ENCODE measurements around the gene GNPAT. TPM values are rescaled to one million over a fixed set of nuclear protein-coding genes. Genes with fewer than 3 reads are reported as not detected.
"Not testable (repeated sequence)": the region's sequence is repeated elsewhere in the genome, so short reads cannot be mapped to it uniquely, and the experiment has no call there.

Gene GNPAT
- total RNA-seq, 1 experiment from 2014 or later, result 21.8 TPM

- POLR2A ChIA-PET (ENCODE audit: unreplicated experiment), result no interaction called here
- CTCF ChIA-PET, result no interaction called here
Measured at GRCh38 chr1:231209531-231209930, 31.5 kb upstream of the GNPAT start.

GRCh38 chr1:231210126-231210525 lies 30.9 kb upstream of the GNPAT start:
- intact Hi-C loops (cut with micrococcal nuclease; ENCODE audit: unreplicated experiment), result loop anchor here (5.0 to 10.0 kb wide), 3 partner anchors 298 to 392 kb away; partner anchors contain the start of gene C1orf198
- Histone ChIP-seq H3K9me2 (ENCODE audit: insufficient read depth) (no peaks in the 10 kb centered on the region), H3K27ac (no peak overlapping the region), H3K27me3 (ENCODE audit: insufficient read depth, low read depth) (peaks cover 29% of the 10 kb centered on the region), H3K36me3 (ENCODE audit: low read depth) (no peaks in the 10 kb centered on the region), H3K4me3 (no peak overlapping the region), H4K20me1 (ENCODE audit: insufficient read depth) (no peaks in the 10 kb centered on the region), H3K4me2 (no peak overlapping the region), H2AFZ (no peak overlapping the region), H3K4me1 (replicated peaks; ENCODE audit: insufficient read depth) (no peaks in the 10 kb centered on the region), H3F3A (ENCODE audit: insufficient read depth, low read depth) (no peaks in the 10 kb centered on the region), H3K79me2 (ENCODE audit: low read depth) (no peaks in the 10 kb centered on the region), H3K9me3 (ENCODE audit: insufficient read depth, low read depth) (no peaks in the 10 kb centered on the region)
- no peak for TF ChIP-seq CTCF (conservative IDR thresholded peaks at IDR 0.05)
- TF ChIP-seq EZH2 (IDR thresholded peaks at IDR 0.05; ENCODE audit: low read depth), result no peak
- ChIA-PET POLR2A (ENCODE audit: unreplicated experiment) (interaction anchor here (0.7 kb wide), 1 partner anchor 303 kb away, joined by 8 read pairs; no protein-coding TSS in a partner anchor), CTCF (no interaction called here)
- no TSS peak for BruUV-seq (replicated peaks)
- DNase-seq, result no peak

More at GRCh38 chr1:231209531-231209930, 31.5 kb upstream of the GNPAT start:
- no peaks in the 10 kb centered on the region for H3K36me3 ChIP-seq (ENCODE audit: low read depth)
- H3K4me1 ChIP-seq (replicated peaks; ENCODE audit: insufficient read depth), result no peaks in the 10 kb centered on the region
- H2AFZ ChIP-seq, result no peak overlapping the region
- DNase-seq, result no peak
- H3K27me3 ChIP-seq (ENCODE audit: insufficient read depth, low read depth), result peaks cover 31% of the 10 kb centered on the region
- TF ChIP-seq CTCF (conservative IDR thresholded peaks at IDR 0.05), result no peak
- TF ChIP-seq EZH2 (IDR thresholded peaks at IDR 0.05; ENCODE audit: low read depth), result no peak
- BruUV-seq (replicated peaks), result no TSS peak
- H3K4me2 ChIP-seq, result no peak overlapping the region
- no peaks in the 10 kb centered on the region for H3K9me3 ChIP-seq (ENCODE audit: insufficient read depth, low read depth)
- H3F3A ChIP-seq (ENCODE audit: insufficient read depth, low read depth), result no peaks in the 10 kb centered on the region
- H3K79me2 ChIP-seq (ENCODE audit: low read depth), result no peaks in the 10 kb centered on the region
- no peaks in the 10 kb centered on the region for H3K9me2 ChIP-seq (ENCODE audit: insufficient read depth)
- no peaks in the 10 kb centered on the region for H4K20me1 ChIP-seq (ENCODE audit: insufficient read depth)
- H3K27ac ChIP-seq, result no peak overlapping the region
- no peak overlapping the region for H3K4me3 ChIP-seq
- intact Hi-C loops (cut with micrococcal nuclease; ENCODE audit: unreplicated experiment), result no loop called here

GRCh38 chr1:231211005-231211857 lies 29.8 kb upstream of the GNPAT start:
- Histone ChIP-seq H3K36me3 (ENCODE audit: low read depth) (no peaks in the 10 kb centered on the region), H3K79me2 (ENCODE audit: low read depth) (no peaks in the 10 kb centered on the region), H4K20me1 (ENCODE audit: insufficient read depth) (no peaks in the 10 kb centered on the region), H3K4me3 (peak overlapping the region; percentile 52), H3K4me1 (replicated peaks; ENCODE audit: insufficient read depth) (no peaks in the 10 kb centered on the region), H2AFZ (peak overlapping the region; percentile 76), H3K4me2 (peak overlapping the region; percentile 83), H3K27ac (no peak overlapping the region), H3K27me3 (ENCODE audit: insufficient read depth, low read depth) (peaks cover 20% of the 10 kb centered on the region), H3F3A (ENCODE audit: insufficient read depth, low read depth) (no peaks in the 10 kb centered on the region), H3K9me2 (ENCODE audit: insufficient read depth) (no peaks in the 10 kb centered on the region), H3K9me3 (ENCODE audit: insufficient read depth, low read depth) (no peaks in the 10 kb centered on the region)
- TF ChIP-seq CTCF (conservative IDR thresholded peaks at IDR 0.05) (peak; percentile 95), EZH2 (IDR thresholded peaks at IDR 0.05; ENCODE audit: low read depth) (no peak)
- POLR2A ChIA-PET (ENCODE audit: unreplicated experiment), result interaction anchor here (0.7 kb wide), 1 partner anchor 304 kb away, joined by 8 read pairs; no protein-coding TSS in a partner anchor
- CTCF ChIA-PET, result interaction anchor here (0.7 kb wide), 2 partner anchors 381 to 578 kb away, joined by 3 to 5 read pairs; no protein-coding TSS in a partner anchor
- BruUV-seq (replicated peaks), result no TSS peak
- DNase-seq, result peak; percentile 71 to 88
- intact Hi-C loops (cut with micrococcal nuclease; ENCODE audit: unreplicated experiment), result loop anchor here (1.0 to 10.0 kb wide), 7 partner anchors 30 to 579 kb away; partner anchors contain the start of genes ARV1, C1orf198 and GNPAT

DNA sequence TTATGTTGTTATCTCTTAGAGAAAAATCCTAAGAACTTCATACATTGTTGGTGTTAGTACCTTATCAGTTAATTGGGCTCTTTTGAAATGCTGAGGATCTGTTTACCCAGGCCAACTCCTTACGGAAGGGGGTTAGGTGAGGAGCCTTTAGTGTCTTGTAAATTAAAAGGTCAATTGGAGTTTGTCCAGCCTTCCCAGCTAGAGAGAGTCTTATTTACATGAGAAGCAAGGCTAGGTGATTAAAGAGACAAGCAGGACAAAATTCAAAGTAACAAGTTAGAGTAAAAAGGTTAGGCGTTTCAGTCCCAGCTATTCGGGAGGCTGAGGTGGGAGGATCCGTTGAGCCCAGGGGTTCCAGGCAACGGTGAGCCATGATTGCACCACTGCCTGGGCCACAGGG lies 28.7 kb upstream of the GNPAT start:
- intact Hi-C loops (cut with micrococcal nuclease; ENCODE audit: unreplicated experiment), result loop anchor here (5.0 to 10.0 kb wide), 3 partner anchors 300 to 390 kb away; partner anchors contain the start of gene C1orf198
- H3K27me3 ChIP-seq (ENCODE audit: insufficient read depth, low read depth); H2AFZ ChIP-seq; H3F3A ChIP-seq (ENCODE audit: insufficient read depth, low read depth); H3K9me3 ChIP-seq (ENCODE audit: insufficient read depth, low read depth); BruUV-seq (replicated peaks); POLR2A ChIA-PET (ENCODE audit: unreplicated experiment); DNase-seq; H3K27ac ChIP-seq; H3K9me2 ChIP-seq (ENCODE audit: insufficient read depth); H3K4me2 ChIP-seq; H3K4me1 ChIP-seq (replicated peaks; ENCODE audit: insufficient read depth); H3K36me3 ChIP-seq (ENCODE audit: low read depth); H3K4me3 ChIP-seq; H4K20me1 ChIP-seq (ENCODE audit: insufficient read depth); H3K79me2 ChIP-seq (ENCODE audit: low read depth): not testable (repeated sequence)
- CTCF ChIA-PET, result interaction anchor here (0.5 kb wide), 1 partner anchor 203 kb away, joined by 4 read pairs; no protein-coding TSS in a partner anchor
